Stimulated activated CD4-positive, alpha-beta T cell treated with anti-CD3 and anti-CD28 coated beads, Interleukin-2, amount 100 ng/mL, for 4 hours (primary cell): ENCODE data around the gene ILKAP.

ENCODE experiments used
- DNase-seq: peaks from one replicate; pipeline ENCODE4 v3.0.0-alpha.2; 2020; ENCODE audit warnings: low read depth

The ILKAP gene

DNA sequence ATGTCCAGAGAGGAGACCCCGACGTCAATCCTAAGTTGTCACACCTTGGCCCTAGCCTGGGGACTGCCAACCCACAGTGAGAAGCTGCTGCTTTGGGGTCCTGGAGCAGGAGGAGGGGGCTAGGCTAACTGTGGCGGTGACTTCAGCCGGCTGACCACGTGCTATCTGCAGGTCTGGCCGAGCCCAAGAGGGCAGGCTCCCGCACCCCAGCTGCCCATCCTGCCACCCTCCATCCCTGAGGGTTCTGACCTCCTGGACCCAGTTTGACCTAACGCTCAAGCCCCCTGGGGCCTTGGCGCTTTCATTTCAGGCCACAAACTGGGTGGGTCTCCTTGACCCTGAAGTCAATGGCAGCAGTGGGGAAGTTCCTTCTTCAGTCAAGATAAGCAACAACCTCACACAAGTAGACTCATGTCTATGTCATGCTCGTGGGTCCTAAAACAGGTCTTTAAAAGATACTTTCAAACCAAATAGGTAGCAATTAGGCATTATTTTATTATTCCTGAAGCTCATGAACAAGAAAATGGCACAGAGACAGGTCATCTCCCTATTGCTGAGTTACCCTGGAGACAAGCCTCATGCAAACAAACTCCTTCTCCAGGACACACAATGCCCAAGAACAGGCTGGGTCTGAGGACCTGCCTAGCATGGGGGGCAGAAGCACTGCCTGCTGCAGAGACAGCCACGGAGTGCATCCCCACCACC, 34.1 kb upstream of the ILKAP start:
- DNase-seq, result no peak

DNA sequence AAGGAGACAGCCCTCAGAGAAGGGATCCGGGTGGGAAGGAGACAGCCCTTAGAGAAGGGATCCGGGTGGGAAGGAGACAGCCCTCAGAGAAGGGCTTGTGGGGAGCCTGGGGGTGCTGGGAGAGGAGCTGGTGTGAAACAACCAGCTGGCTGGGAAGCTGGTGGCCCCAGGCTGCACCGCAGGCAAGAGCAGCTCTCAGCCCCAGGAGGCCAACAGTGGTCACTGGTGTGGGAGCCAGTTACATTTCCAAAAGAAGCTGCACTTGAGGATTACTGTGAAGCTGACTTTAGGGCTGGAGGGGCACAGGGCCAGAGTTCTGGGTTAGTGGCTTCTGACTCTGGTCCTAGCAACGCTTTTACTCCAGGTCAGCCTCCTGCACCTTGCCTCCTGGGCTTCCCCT, 33.1 kb upstream of the ILKAP start:
- no peak for DNase-seq

GRCh38 chr2:238235856-238236255, 32.4 kb upstream of the ILKAP start:
- no peak for DNase-seq

GRCh38 chr2:238235331-238235732, 31.8 kb upstream of the ILKAP start:
- no peak for DNase-seq

- DNase-seq, result no peak
Observed at GRCh38 chr2:238233625-238234024, 30.1 kb upstream of the ILKAP start.

- no peak for DNase-seq
Observed at GRCh38 chr2:238231809-238232208, 28.3 kb upstream of the ILKAP start.

GRCh38 chr2:238231251-238231793, 27.8 kb upstream of the ILKAP start:
- DNase-seq, result peak; percentile 69

- no peak for DNase-seq
Observed at GRCh38 chr2:238230699-238231098, 27.2 kb upstream of the ILKAP start.

GRCh38 chr2:238228700-238229099, 25.2 kb upstream of the ILKAP start:
- DNase-seq, result no peak

GRCh38 chr2:238227587-238228032, 24.1 kb upstream of the ILKAP start:
- DNase-seq, result no peak

GRCh38 chr2:238226698-238227586, 23.4 kb upstream of the ILKAP start:
- DNase-seq, result no peak

- no peak for DNase-seq
Observed at GRCh38 chr2:238225911-238226697, 22.6 kb upstream of the ILKAP start.

DNA sequence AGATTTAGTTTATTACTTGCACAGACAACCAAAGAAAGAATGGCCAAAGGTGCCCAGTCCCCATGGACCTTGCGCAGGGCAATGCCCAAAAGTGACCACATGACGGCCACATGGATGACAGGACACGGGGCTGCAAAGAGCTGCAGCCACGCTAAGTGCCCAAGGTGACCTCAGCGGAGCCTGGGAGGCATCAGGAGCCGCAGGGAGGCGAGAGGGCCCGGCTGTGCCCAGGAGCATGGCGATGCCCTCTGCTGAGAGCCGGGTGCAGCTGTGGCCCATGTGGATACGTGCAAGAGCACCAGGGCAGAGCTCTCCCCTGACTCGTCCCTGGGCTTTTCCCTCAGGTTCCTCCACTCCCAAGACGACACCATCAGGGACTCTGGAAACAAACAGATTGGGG, 21.6 kb upstream of the ILKAP start:
- DNase-seq, result no peak

GRCh38 chr2:238224356-238225035, 21.0 kb upstream of the ILKAP start:
- DNase-seq, result no peak

- no peak for DNase-seq
Observed at GRCh38 chr2:238220892-238221521, 17.5 kb upstream of the ILKAP start.

DNA sequence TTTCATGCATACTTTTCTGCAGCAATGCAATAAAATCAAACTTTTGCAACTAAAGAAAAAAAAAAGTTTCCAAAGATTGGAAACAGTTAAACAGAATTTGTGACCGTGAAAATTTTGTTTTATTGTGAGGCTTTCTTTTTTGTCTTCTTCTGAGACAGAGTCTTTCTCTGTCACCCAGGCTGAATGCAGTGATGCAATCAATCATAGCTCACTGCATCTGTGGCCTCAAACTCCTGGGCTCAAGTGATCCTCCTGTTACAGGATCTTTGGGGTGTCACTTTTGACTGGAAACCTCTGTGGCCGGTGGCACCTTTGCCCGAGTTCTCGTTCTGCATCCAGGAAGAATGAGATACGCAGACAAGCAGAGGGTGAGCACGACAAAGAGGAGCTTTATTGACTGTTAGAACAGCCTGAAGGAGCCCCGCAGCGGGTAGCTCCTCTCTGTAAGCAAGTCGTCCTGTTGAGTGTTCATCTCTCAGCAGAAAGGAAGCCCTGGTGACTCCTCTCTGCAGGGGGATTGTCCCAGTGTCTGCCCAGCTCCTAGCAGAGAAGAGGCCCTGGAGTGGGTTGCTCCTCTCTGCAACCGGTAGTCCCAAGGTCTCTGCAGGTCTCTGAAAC, 16.9 kb upstream of the ILKAP start:
- DNase-seq, result no peak

- DNase-seq, result no peak
Observed at GRCh38 chr2:238216651-238217184, 13.2 kb upstream of the ILKAP start.

GRCh38 chr2:238207006-238207405, 3.5 kb upstream of the ILKAP start:
- no peak for DNase-seq

- DNase-seq, result no peak
Observed at GRCh38 chr2:238203973-238204683, 633 bp upstream of the ILKAP start.
